Caco-2 (cell line): ENCODE data around the gene CIB2. TPM values are rescaled to one million over a fixed set of nuclear protein-coding genes. Genes with fewer than 3 reads are reported as not detected.

ENCODE experiments used
- BruUV-seq: library from RNA; stranded (reverse); fragments of 400-500 nt; replicated peaks from 2 replicates; lab custom pipeline; 2021; lab: Mats Ljungman, UMichigan
- CTCF ChIA-PET: fragments of 300-600 bp; sonication (Branson Sonifier 250); formaldehyde crosslinking; loops from one replicate; lab custom pipeline; 2022; ENCODE audit warnings: antibody characterized with exemption; lab: Charles Lee
- POLR2A ChIA-PET: fragments of 300-600 bp; sonication (Branson Sonifier 250); formaldehyde crosslinking; loops from one replicate; lab custom pipeline; 2022; ENCODE audit warnings: antibody characterized with exemption; lab: Charles Lee
- DNase-seq, 2 experiments: peaks; one replicate each; pipeline versions ENCODE4 v3.0.0 to v3.0.0-alpha.2; 2020 to 2022
- H3K27me3 ChIP-seq: replicated peaks from 2 replicates; pipeline ENCODE4 v1.6.0; 2011; ENCODE audit warnings: low read length; ENCODE audit not compliant: control insufficient read depth, insufficient read depth
- H3K36me3 ChIP-seq: 2 replicates; pipeline ENCODE4 v1.5.1; 2011; ENCODE audit warnings: low read length; ENCODE audit not compliant: control insufficient read depth, insufficient read depth
- H3K4me1 ChIP-seq: fragments of 250-450 bp; sonication (Bioruptor Pico); 2 replicates; pipeline ENCODE4 v1.5.1; 2020; ENCODE audit warnings: mild to moderate bottlenecking
- H3K4me3 ChIP-seq: 2 replicates; pipeline ENCODE4 v1.5.1; 2011; ENCODE audit warnings: low read depth, mild to moderate bottlenecking, control low read depth, low read length
- H3K9me3 ChIP-seq: fragments of 250-450 bp; sonication (Bioruptor Pico); 2 replicates; pipeline ENCODE4 v1.5.1; 2020; ENCODE audit warnings: mild to moderate bottlenecking, moderate library complexity
- H3K27ac Mint-ChIP-seq: one replicate; pipeline ENCODE4 v1.8.0; 2022; ENCODE audit warnings: mixed read lengths; ENCODE audit not compliant: unreplicated experiment
- H3K27me3 Mint-ChIP-seq: one replicate; pipeline ENCODE4 v1.8.0; 2022; ENCODE audit warnings: mixed read lengths; ENCODE audit not compliant: insufficient read depth, unreplicated experiment
- H3K36me3 Mint-ChIP-seq: one replicate; pipeline ENCODE4 v1.8.0; 2022; ENCODE audit warnings: mild to moderate bottlenecking, mixed read lengths; ENCODE audit not compliant: insufficient read depth, unreplicated experiment
- H3K4me1 Mint-ChIP-seq: one replicate; pipeline ENCODE4 v1.8.0; 2022; ENCODE audit warnings: low read depth, mixed read lengths; ENCODE audit not compliant: unreplicated experiment
- H3K4me3 Mint-ChIP-seq: one replicate; pipeline ENCODE4 v1.8.0; 2022; ENCODE audit warnings: mild to moderate bottlenecking, moderate library complexity, mixed read lengths; ENCODE audit not compliant: unreplicated experiment
- H3K9me3 Mint-ChIP-seq: one replicate; pipeline ENCODE4 v1.8.0; 2022; ENCODE audit warnings: mixed read lengths; ENCODE audit not compliant: unreplicated experiment
- CTCF ChIP-seq, 2 experiments: fragments of 200-600 bp in 1 of 2; IDR thresholded peaks; 1 replicate in 1 of 2; 2 replicates in 1 of 2; pipeline versions ENCODE4 v1.5.1 to v1.8.0; 2011 to 2022; ENCODE audit warnings: antibody characterized with exemption in 1 of 2, control low read depth in 1 of 2, inconsistent platforms in 1 of 2, low read depth in 1 of 2, low read length in 1 of 2, mild to moderate bottlenecking in 1 of 2, moderate library complexity in 1 of 2; ENCODE audit not compliant: insufficient read depth in 1 of 2, severe bottlenecking in 1 of 2, unreplicated experiment in 1 of 2
- intact Hi-C: fragments of 100-400 bp; cut with micrococcal nuclease; formaldehyde crosslinking; loops from one replicate; pipeline ENCODE4 v1.10.0; 2022; ENCODE audit not compliant: unreplicated experiment
- total RNA-seq: library from RNA; stranded (reverse); gene quantifications from 2 replicates; pipeline ENCODE4 v1.2.3, GENCODE V29; 2022

The CIB2 gene
- total RNA-seq, 1 experiment from 2014 or later = 0.75 TPM

DNA sequence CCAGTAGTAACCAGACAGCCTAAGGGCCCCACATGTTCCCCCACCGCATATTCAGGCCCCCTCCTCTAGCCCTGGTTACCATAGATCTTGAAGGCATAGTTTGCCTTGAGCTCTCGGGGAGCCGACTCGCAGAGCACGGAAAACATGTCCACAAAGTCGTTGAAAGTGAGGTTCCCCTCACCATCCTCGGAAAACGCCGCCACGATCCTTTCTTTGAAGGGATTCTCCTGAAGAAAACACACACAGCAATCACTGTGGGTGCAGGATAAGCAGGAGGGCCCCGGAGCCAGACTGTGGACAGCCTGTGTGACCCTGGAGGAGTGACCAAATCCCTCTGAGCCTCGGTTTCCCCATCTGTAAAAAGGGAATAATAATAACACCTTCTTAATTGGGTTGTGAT lies 22.1 kb downstream of the CIB2 start:
- no peak overlapping the region for H3K27ac Mint-ChIP-seq
- ChIA-PET POLR2A (interaction anchor here (0.5 kb wide), 1 partner anchor 257 kb away, joined by 3 read pairs; no protein-coding TSS in a partner anchor), CTCF (interaction anchor here (1.3 to 2.9 kb wide), 8 partner anchors 10 to 150 kb away, joined by 5 to 33 read pairs (median 10); no protein-coding TSS in a partner anchor)
- no peaks in the 10 kb centered on the region for H3K36me3 ChIP-seq
- no peaks in the 10 kb centered on the region for H3K36me3 Mint-ChIP-seq
- H3K4me3 Mint-ChIP-seq = no peak overlapping the region
- BruUV-seq = no TSS peak
- H3K27me3 Mint-ChIP-seq = no peaks in the 10 kb centered on the region
- H3K27me3 ChIP-seq = no peaks in the 10 kb centered on the region
- no peak overlapping the region for H3K4me3 ChIP-seq
- intact Hi-C loops = no loop called here
- TF ChIP-seq CTCF (IDR thresholded peaks at IDR 0.05; ENCODE audit: insufficient read depth in 1 of 2, low read depth in 1 of 2, low read length in 1 of 2, severe bottlenecking in 1 of 2, unreplicated experiment in 1 of 2) = no peak
- peaks cover 13% of the 10 kb centered on the region for H3K4me1 Mint-ChIP-seq
- no peaks in the 10 kb centered on the region for H3K4me1 ChIP-seq
- H3K9me3 Mint-ChIP-seq = no peaks in the 10 kb centered on the region
- no peaks in the 10 kb centered on the region for H3K9me3 ChIP-seq
- DNase-seq = no peak

DNA sequence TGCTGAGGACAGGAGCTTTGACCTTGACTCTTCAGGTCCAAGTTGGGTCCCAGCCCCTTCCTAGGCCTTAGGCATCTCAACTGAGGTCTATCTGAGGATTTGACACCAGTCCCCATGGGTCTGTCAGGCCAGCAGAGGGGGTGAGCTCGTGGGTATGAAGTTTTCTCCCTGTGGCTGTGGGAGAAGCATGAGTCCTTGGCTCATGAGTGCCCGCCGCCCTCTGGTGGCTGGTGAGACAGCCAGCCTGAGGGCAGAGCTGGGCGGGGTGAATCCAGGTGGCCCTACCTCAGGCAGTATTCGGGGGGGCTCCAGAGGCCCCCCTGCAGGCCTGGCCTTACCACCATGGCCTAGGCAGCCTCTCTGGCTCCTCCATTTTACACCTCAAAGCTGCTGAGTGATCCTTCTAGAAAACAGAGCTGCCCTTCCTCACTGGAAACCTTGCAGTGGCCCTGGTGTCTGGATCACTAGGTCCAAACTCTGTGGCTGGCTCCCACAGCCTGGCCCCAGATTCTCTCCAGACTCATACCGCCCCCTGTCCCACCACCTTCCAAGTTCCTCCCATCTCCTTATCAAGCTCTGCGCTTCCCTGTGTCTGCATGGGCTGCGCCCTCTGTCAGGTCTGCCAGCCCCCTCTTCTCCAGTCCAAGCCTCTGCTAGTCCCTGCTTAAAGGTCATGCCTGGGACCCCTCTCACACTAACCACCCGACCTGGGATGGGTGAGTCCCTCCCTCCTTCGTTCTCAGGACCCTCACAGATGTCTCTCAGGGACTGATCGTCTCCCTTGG lies 22.8 kb downstream of the CIB2 start:
- Mint-ChIP-seq H3K36me3 (no peaks in the 10 kb centered on the region), H3K27me3 (no peaks in the 10 kb centered on the region), H3K4me3 (no peak overlapping the region), H3K27ac (no peak overlapping the region), H3K4me1 (peaks cover 14% of the 10 kb centered on the region), H3K9me3 (no peaks in the 10 kb centered on the region)
- POLR2A ChIA-PET = interaction anchor here (0.5 kb wide), 1 partner anchor 256 kb away, joined by 3 read pairs; no protein-coding TSS in a partner anchor
- Histone ChIP-seq H3K27me3 (no peaks in the 10 kb centered on the region), H3K36me3 (no peaks in the 10 kb centered on the region), H3K4me1 (no peaks in the 10 kb centered on the region), H3K4me3 (no peak overlapping the region), H3K9me3 (no peaks in the 10 kb centered on the region)
- peak; percentile 89 to 91 for TF ChIP-seq CTCF (IDR thresholded peaks at IDR 0.05; ENCODE audit: insufficient read depth in 1 of 2, low read depth in 1 of 2, low read length in 1 of 2, severe bottlenecking in 1 of 2, unreplicated experiment in 1 of 2)
- peak; percentile 87 to 89 for DNase-seq
- BruUV-seq = no TSS peak
- intact Hi-C loops = loop anchor here (1.0 kb wide), 4 partner anchors 31 to 149 kb away; partner anchors contain the start of gene TBC1D2B
- CTCF ChIA-PET = interaction anchor here (0.5 to 2.9 kb wide), 23 partner anchors 9 to 206 kb away, joined by 3 to 33 read pairs (median 5); partner anchors contain the start of genes IDH3A, SKIC8 and TBC1D2B

GRCh38 chr15:78107471-78107870 lies 23.8 kb downstream of the CIB2 start:
- no peaks in the 10 kb centered on the region for H3K36me3 Mint-ChIP-seq
- no peaks in the 10 kb centered on the region for H3K9me3 Mint-ChIP-seq
- ChIA-PET POLR2A (no interaction called here), CTCF (interaction anchor here (1.2 to 2.3 kb wide), 5 partner anchors 10 to 148 kb away, joined by 5 to 33 read pairs (median 8); no protein-coding TSS in a partner anchor)
- H3K9me3 ChIP-seq = no peaks in the 10 kb centered on the region
- no peak overlapping the region for H3K4me3 ChIP-seq
- DNase-seq = no peak
- no peak for TF ChIP-seq CTCF (IDR thresholded peaks at IDR 0.05; ENCODE audit: insufficient read depth in 1 of 2, low read depth in 1 of 2, low read length in 1 of 2, severe bottlenecking in 1 of 2, unreplicated experiment in 1 of 2)
- no TSS peak for BruUV-seq
- no peaks in the 10 kb centered on the region for H3K4me1 ChIP-seq
- peaks cover 14% of the 10 kb centered on the region for H3K4me1 Mint-ChIP-seq
- H3K36me3 ChIP-seq = no peaks in the 10 kb centered on the region
- no peak overlapping the region for H3K27ac Mint-ChIP-seq
- H3K4me3 Mint-ChIP-seq = no peak overlapping the region
- no peaks in the 10 kb centered on the region for H3K27me3 Mint-ChIP-seq
- intact Hi-C loops = no loop called here
- no peaks in the 10 kb centered on the region for H3K27me3 ChIP-seq
